Right ventricle myocardium superior (tissue), 1 donor: ENCODE data around the gene METTL9. TPM values are rescaled to one million over a fixed set of nuclear protein-coding genes. Genes with fewer than 3 reads are reported as not detected.
"Not testable (repeated sequence)": the region's sequence is repeated elsewhere in the genome, so short reads cannot be mapped to it uniquely, and the experiment has no call there.

ENCODE experiments used
- ATAC-seq: fragments of 200-7000 bp; cut with Tn5 transposase; one replicate; pipeline ENCODE4 v1.9.1; 2020; ENCODE audit warnings: mild to moderate bottlenecking; ENCODE audit not compliant: poor library complexity
- DNase-seq: peaks from one replicate; pipeline ENCODE4 v3.0.0-alpha.2; 2020
- intact Hi-C: fragments of 100-400 bp; cut with DNase I; formaldehyde crosslinking; loops from one replicate; pipeline ENCODE4 v1.11.2; 2022
- total RNA-seq: library from RNA; stranded (reverse); fragmentation: NEBNext Ultra II Directional; extraction: Animal tissue kit (Norgen Biotek cat#: 25700); gene quantifications from one replicate; pipeline ENCODE4 v1.2.1, GENCODE V29; 2021
- donor health status: DM: no; HTN: yes; CAD: no; lungs with severe emphysema.

Gene METTL9
- total RNA-seq, 1 donor from 2014 or later = 47.4 TPM

DNA sequence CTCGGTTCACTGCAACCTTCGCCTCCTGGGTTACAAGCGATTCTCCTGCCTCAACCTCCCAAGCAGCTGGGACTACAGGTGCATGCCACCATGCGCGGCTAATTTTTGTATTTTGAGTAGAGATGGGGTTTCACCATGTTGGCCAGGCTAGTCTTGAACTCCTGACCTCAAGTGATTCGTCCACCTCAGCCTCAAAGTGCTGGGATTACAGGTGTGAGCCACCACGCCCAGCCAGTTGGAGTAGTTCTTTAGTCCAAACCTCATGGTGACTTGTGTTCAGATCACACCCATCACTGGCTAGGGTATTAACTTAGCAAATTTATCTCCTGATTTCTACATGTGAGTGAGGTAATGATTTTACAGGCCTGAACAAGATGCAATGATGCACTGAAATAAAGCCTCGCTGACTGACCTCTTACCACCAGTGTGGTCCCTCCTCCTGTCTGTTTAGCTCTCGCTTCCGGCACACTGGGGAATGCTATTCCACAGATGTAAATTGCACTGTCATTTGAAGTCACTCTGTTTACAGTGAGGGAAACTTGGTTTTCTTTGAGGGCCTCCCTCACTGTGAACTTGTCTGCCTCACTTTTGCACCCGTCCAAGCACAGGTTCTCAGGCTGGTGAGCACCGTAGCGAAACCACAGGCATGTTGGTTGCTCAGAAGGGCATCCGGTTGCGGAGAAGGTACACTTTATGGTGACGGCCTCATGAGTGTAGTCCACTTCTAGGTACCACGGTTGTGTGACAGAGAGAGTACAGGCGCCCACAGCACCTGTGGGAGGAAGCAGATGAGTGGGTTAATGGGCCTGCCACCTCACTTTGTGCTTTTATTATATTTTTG is 47.6 kb downstream of the METTL9 start:
- intact Hi-C loops = no loop called here
- no peak for ATAC-seq
- DNase-seq = no peak

DNA sequence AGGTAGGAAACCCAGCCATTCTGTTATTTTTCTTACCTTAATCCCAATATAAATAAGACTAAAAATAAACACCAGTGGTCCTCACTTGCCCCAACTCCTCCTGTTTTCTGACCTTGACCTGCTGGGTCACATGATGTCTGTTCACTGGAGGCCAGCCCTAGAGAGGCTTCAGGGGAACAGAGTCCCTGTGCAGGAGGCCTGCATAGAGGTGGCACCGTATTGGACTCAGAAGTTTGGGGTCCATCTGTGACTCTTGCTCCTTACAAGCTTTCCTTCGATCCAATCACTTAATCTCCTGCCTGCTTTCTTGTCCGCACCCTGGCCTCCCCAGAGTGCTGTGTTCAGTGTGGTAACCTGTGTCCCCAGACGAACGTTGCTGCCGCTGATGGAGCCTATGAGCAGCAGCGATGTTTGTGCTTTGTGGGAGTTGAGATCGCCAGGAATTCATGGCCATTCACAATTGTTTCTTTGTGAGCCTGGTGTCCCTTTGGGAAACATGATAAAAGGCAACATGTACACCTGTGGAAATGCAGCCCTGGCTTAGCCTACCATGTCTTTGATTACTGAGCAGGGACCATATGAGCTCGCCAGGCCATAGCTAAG is 48.3 kb downstream of the METTL9 start:
- DNase-seq (no peak), ATAC-seq (no peak)
- intact Hi-C loops = no loop called here

DNA sequence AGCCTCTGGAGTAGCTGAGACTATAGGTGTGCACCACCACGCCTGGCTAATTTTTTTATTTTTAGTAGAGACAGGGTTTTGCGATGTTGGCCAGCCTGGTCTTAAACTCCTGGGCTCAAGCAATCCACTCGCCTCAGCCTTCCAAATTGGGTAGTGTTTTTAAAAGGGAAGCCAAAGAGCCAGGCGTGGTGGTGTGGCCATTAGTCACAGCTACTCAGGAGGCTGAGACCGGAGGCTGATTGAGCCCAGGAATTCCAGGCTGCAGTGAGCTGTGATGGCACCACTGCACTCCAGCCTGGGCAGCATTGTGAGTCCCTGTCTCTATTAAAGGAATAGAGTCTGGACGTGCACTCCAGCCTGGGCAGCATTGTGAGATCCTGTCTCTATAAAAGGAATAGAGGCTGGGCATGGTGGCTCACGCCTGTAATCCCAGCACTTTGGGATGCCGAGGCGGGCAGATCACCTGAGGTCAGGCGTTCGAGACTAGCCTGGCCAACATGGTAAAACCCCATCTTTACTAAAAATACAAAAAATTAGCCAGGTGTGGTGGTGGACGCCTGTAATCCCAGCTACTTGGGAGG is 50.5 kb downstream of the METTL9 start:
- ATAC-seq, intact Hi-C loops, DNase-seq: not testable (repeated sequence)

DNA sequence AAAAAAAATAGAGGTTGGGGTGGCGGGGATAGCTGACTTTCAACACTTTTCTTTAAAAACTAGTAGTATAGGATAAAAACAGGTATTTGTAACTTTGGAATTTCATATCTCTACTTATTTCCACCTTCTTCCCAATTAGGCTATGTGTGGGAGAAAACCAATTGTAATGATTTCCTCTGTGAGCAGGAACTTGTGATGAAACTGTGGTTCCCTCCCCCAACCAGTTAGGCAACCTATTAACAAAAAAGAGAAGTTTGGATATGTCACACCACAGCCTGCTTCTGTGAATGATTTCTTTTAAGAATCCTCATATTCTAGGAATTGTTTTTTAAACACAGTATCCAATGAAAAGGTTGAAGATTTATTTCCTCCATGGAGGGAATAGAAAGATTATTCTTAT is 51.1 kb downstream of the METTL9 start:
- ATAC-seq (peak; percentile 53), DNase-seq (no peak)
- intact Hi-C loops = no loop called here

- intact Hi-C loops = no loop called here
- no peak for DNase-seq
- no peak for ATAC-seq
These were observed 52.1 kb downstream of the METTL9 start for GRCh38 chr16:21651515-21651914.

DNA sequence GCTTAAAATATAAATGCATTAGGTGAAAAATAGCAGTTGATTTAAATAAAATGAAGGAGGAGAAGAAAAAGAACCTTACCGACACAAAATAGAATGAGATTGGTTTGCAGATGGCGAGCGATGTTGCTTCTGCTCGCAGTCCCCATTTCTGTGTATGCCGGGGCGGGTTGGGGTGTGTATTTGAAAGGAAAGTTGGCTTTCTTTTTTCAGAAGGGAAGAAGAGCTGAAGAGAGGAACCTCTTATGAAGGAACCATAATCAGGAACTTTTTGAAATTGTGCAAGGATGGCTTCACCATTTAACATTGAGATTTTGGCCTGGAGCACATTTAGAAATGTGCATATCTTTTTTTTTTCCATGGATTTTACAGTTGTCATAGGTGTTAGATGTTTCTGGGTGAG is 53.1 kb downstream of the METTL9 start, which contains the start of gene IGSF6:
IGSF6 (minus strand) TSS at position 156 of the 400 bp plus-strand sequence; CDS start at position 146, 10 bp downstream.
- intact Hi-C loops = no loop called here
- ATAC-seq (peak; percentile 49), DNase-seq (peak; percentile 63)

- peak; percentile 30 for ATAC-seq
- no peak for DNase-seq
- intact Hi-C loops = no loop called here
These were observed 54.2 kb downstream of the METTL9 start for GRCh38 chr16:21653571-21653970.

GRCh38 chr16:21654466-21654865 is 55.1 kb downstream of the METTL9 start:
- intact Hi-C loops = no loop called here
- DNase-seq (no peak), ATAC-seq (no peak)

- intact Hi-C loops = loop anchor here (5.0 kb wide), 1 partner anchor 52 kb away; no protein-coding TSS in a partner anchor
- DNase-seq (no peak), ATAC-seq (no peak)
These were observed 55.5 kb downstream of the METTL9 start for GRCh38 chr16:21654881-21655280.

DNA sequence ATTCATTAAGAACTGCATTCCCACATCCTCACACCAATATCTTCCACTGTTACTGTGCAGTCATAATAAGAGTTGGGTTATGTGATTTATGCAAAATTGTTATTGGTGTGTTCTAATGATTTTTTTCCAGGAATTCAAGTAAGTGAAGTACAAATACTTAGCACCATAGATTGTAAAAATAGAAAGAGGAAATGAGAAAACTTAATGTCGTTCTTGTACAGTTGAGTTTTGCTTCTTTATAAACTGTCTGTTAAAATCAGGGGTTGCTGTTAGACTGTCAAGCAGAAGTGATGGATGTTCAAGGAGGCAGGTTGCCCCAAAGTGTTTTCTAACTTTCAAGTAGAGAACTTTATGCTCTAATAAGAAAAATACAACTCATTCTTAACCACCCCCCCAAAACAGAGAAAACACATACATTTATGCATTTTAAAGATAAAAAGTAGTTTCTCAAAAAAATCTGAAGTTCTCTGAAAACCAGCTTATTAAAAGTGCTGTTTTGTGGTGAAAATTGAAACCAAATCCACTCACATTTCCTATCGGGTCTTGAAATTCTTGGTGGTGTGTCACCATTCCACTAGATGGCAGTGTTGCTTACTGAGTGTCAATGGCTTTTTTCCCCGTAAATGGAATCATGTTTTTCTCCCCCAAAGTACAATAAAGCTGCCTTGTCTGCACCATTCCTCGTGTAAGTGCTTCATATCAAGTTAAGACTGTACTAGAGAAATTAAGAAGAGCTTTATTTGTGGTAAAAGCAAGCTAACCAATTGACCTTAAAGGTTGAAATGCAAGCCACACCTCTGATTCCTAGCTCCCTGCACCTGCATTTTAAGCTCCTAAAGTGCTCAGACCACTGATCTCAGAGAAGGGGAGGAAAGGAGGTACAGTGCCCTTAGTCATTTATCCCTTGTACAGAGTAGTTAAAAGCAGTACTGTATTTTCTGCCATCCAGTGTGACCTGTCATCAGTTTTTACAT is 57.7 kb downstream of the METTL9 start:
- no peak for DNase-seq
- no peak for ATAC-seq
- intact Hi-C loops = loop anchor here (5.0 kb wide), 1 partner anchor 50 kb away; no protein-coding TSS in a partner anchor

- DNase-seq (no peak), ATAC-seq (no peak)
- intact Hi-C loops = loop anchor here (5.0 kb wide), 1 partner anchor 48 kb away; no protein-coding TSS in a partner anchor
These were observed 59.7 kb downstream of the METTL9 start for GRCh38 chr16:21659124-21659523.

- intact Hi-C loops = no loop called here
- ATAC-seq (peak; percentile 56), DNase-seq (no peak)
These were observed 64.7 kb downstream of the METTL9 start, which contains the start of gene OTOA for GRCh38 chr16:21663889-21664647. Gene OTOA, plus strand, starts transcription at chr16:21663968. Its CDS starts 14,547 bp downstream, at chr16:21678515.

GRCh38 chr16:21664801-21665492 is 65.6 kb downstream of the METTL9 start:
- intact Hi-C loops = no loop called here
- ATAC-seq (no peak), DNase-seq (no peak)

DNA sequence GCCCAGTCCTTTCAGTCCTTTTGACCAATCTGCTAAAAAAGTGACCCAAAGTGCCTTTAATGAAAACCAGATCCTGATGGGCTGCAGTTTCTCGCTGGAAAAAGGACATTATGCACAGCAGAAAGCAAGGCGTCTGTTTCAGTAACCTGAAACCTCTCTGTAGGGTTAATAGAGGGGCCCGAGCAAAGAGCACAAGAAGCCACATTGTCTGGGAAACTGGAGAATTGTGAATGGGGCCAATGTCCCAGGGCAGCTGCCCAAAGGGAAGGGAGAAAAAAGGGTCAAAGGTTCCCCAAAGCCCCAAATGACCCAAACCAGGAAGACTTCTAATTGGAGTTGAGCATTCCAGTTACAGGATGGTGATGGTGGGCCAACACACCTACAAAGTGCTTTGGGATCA is 67.4 kb downstream of the METTL9 start:
- intact Hi-C loops = no loop called here
- DNase-seq = no peak

DNA sequence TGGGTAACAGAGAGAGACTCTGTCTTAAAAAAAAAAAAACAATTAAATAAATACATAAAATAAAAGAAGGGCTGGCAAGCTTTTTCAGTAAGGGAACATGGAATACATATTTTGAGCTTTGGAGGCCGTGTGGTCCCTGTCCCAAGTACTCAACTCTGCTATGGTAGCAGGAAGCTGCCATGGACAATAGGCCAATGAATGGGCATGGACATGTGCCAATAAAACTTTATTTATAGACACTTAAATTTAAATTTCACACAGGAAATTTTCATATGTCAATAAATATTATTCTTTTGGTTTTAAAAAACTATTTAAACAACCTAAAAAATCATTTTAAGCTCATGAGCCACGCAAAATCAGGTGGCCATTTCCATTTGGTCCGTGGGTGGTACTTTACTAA is 68.2 kb downstream of the METTL9 start:
- intact Hi-C loops = no loop called here

More for the DNA sequence above, 67.4 kb downstream of the METTL9 start:
- ATAC-seq = no peak

DNA sequence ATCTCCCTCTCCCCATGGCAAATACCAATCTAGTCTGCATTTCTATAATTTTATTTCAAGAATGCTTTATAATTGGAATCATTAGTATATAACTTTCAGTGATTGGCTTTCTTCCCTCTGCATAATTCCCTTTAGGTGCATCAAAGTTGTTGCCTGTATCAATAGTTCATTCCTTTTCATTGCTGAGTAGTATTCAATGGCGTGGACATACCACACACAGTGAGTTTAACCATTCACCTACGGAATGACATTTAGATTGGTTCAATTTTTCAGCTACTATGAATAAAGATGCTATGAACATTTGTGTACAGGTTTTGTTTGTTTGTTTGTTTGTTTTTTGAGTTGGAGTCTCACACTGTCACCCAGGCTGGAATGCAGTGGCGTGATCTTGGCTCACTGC is 74.1 kb downstream of the METTL9 start:
- intact Hi-C loops = no loop called here
- ATAC-seq (no peak), DNase-seq (no peak)

More for the DNA sequence above, 68.2 kb downstream of the METTL9 start:
- DNase-seq = no peak
- ATAC-seq = no peak

DNA sequence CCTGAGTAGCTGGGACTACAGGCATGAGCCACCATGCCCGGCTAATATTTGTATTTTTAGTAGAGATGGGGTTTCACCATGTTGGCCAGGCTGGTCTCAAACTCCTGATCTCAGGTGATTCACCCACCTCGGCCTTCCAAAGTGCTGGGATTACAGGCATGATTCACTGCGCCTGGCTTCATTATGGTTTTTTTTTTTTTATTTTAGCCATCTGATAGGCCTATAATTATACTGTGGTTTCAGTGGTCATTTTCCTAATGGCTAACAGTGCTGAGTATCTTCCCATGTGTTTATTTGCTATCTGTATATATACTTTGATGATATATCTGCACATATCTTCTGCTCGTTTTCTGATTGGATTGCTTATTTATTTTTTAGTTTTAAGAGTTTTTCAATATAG is 75.1 kb downstream of the METTL9 start:
- DNase-seq, intact Hi-C loops, ATAC-seq: not testable (repeated sequence)
